GM12874 (cell line): ENCODE measurements around the gene PDRG1.

Source experiments
- TF ChIP-seq, protein P1 (sequence below): IDR thresholded peaks from 2 replicates; pipeline ENCODE4 v1.5.1; 2011; ENCODE audit warnings: low read depth, mild to moderate bottlenecking, control low read depth, low read length, moderate library complexity; ENCODE audit not compliant: insufficient read depth

Gene PDRG1

DNA sequence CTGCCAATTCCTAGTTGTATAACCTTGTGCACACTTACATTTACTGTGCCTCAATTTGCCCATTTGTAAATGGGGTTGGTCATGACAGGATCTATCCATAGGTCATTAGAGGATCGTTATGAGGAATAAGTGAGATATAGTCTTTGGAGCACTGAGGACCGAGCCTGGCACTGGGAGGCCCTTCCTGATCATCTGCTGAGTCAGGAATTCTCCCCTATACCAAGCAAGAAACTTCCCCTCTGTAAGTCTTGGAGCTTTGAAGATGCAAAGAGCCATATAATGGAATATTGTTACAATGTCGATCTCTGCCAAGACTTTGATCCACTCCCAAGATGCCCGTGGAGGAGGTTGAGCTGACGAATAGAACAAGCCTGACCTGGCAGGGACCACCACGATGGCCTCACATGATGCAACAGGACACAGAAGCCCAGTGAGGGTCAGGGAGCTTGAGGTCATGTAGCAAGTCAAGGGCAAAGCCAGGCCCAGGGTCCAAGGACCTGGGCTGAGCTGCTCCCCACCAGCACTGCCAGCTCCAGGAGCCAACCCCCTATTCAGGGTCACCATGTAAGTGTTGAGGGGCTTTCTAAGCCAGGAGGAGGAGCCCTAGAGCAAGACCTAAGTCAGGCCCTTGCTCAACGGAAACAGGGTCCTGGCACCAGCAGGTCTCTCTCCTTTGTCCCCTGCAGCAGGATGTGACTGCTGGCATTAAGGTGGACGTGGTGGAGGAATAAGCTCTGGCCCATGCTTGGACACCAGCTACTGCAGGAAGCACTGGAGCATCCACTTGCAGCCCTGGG is 16.7 kb downstream of the PDRG1 start:
- TF ChIP-seq, protein P1, sequence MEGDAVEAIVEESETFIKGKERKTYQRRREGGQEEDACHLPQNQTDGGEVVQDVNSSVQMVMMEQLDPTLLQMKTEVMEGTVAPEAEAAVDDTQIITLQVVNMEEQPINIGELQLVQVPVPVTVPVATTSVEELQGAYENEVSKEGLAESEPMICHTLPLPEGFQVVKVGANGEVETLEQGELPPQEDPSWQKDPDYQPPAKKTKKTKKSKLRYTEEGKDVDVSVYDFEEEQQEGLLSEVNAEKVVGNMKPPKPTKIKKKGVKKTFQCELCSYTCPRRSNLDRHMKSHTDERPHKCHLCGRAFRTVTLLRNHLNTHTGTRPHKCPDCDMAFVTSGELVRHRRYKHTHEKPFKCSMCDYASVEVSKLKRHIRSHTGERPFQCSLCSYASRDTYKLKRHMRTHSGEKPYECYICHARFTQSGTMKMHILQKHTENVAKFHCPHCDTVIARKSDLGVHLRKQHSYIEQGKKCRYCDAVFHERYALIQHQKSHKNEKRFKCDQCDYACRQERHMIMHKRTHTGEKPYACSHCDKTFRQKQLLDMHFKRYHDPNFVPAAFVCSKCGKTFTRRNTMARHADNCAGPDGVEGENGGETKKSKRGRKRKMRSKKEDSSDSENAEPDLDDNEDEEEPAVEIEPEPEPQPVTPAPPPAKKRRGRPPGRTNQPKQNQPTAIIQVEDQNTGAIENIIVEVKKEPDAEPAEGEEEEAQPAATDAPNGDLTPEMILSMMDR: no peak

DNA sequence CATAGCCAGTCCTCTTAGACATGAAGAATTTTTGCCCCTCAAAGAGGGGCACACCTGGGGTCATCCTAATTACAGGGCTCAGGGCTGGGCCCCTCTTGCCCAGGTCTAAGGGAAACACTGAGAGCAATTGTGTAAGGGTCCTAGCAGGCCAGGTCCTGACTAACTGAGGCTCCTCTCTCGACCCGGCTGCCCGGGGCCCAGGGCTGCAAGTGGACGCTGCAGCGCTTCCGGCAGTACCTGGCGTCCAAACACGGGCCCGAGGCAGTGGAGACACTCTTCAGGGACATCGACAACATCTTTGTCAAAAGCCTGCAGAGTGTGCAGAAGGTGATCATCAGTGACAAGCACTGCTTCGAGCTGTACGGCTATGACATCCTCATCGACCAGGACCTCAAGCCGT is 17.4 kb downstream of the PDRG1 start:
- TF ChIP-seq, protein P1: no peak

DNA sequence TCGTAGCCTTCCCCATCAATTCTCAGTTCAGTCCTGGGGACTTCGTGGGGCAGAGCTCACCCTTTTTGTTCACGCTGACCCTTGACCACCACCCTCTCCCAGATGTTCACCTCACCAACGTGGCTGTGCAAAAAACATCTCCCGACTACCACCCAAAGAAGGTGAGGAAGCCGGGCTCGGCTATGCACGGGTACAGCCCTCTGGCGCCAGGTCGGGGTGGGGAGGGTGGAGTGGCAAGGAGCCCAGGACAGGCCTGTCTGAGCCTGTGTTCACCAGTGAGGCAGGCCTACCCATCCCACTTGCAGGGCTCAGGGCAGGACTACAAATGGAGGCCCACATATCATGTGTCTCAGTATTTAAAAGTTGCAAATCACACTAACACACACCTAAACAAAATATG is 18.1 kb downstream of the PDRG1 start:
- TF ChIP-seq, protein P1: no peak

DNA sequence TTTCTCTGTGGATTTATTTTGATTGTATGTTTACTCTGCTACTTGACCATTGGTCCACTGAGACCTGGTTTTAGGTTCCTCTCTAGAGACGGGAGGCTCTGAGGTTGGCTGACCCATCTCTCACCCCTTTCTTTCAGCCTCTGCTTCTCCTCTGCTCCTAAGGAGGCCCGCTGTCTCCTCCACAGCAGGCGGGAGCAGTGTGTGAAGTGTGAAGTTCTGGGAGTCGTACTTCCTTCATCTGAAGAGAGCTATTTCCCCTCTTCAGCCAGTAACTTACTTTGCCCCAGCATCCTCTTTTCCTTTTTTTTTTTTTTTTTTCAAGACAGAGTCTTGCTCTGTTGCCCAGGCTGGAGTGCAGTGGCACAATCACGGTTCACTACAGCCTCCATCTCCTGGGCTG is 21.1 kb downstream of the PDRG1 start:
- TF ChIP-seq, protein P1: no peak

DNA sequence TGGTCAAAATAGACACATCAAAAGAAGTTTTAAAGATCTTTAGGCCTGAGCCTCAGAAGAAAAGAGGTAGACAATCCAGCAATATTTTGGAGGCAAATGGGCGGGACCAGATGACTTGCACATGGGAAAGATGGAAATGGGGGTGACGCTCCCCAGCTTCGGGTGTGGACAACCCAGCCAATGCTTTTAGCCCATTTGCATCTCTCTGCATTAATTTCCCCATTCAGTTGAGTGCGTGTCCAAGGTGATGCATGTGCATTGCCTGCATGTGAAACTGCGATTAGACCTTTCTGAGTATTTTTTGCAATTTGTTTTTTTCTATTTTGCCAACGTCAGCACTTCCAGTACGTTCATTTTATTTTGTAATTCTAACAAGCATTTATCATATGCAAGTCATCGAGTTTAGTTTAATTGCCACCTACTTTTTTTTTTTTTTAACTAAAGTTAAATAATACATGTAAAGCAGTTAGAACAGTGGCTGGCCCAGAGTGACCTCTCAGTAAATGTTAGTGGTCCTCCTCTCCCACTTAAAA is 24.2 kb downstream of the PDRG1 start:
- TF ChIP-seq, protein P1: no peak

DNA sequence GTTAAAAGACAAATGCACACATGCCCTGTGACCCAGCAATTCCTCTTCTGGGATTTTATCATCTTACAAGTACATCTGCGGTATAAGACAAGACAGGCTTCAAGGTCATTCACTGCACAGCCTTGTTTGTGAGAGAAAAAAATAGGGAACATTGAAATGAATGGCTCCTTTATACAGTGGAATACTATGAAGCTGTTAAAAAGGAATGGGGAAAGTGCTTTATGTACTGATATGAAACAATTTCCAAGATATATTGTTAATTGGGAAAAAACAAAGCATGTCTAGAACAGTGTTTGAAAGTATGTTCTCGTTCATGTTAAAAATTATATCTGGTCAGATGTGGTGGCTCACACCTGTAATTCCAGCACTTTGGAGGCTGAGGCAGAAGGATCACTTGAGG is 25.4 kb downstream of the PDRG1 start:
- TF ChIP-seq, protein P1: no peak

DNA sequence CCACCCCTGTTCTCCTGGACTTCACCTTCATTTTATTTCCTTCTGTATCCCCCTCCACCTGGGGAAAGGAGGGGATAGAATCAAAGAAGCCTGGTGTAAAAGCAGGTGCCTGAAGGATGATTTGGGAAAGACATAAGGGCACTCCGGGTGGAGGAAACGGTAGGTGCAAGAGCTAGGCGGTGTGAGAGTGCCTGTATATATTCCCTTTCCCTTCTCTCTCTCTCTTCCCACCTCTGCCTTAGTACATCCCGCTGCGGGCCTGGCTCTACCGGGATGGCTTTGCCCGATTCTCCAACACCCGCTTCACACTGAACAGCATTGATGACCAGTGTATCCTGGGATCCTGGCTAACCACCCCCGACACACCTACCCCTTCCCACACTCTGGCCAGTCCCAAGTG is 26.2 kb downstream of the PDRG1 start:
- TF ChIP-seq, protein P1: no peak
